K562 (cell line): ENCODE results near the gene IL4I1. TPM values are rescaled to one million over a fixed set of nuclear protein-coding genes. Genes with fewer than 3 reads are reported as not detected.

Experiments used
- CC2D1A ChIP-seq: fragments of 450-650 bp; IDR thresholded peaks from 2 replicates; pipeline ENCODE4 v1.6.1; 2017; ENCODE audit warnings: mild to moderate bottlenecking
- FOXK2 ChIP-seq, 2 experiments: fragments of 450-650 bp; IDR thresholded peaks in 1 of 2; conservative IDR thresholded peaks in 1 of 2; 2 replicates each; pipeline ENCODE4 v1.6.1; 2016; ENCODE audit warnings: low read depth in 2 of 2, mild to moderate bottlenecking in 1 of 2
- LCOR ChIP-seq: sonication (generic); formaldehyde crosslinking; IDR thresholded peaks from 2 replicates; pipeline ENCODE4 v1.8.0; 2022; ENCODE audit warnings: mild to moderate bottlenecking, missing genetic modification reagents
- NFATC3 ChIP-seq: fragments of 450-650 bp; IDR thresholded peaks from 2 replicates; pipeline ENCODE4 v1.6.1; 2017; ENCODE audit warnings: mild to moderate bottlenecking
- PHB2 ChIP-seq: fragments of 450-650 bp; IDR thresholded peaks from 2 replicates; pipeline ENCODE4 v1.6.1; 2017; ENCODE audit warnings: low read depth
- POLR2G ChIP-seq: fragments of 200-400 bp; formaldehyde crosslinking; IDR thresholded peaks from 2 replicates; pipeline ENCODE4 v1.6.1; 2017; ENCODE audit warnings: low read depth, mild to moderate bottlenecking, antibody characterized with exemption, low read length, moderate library complexity
- SLC30A9 ChIP-seq: fragments of 250-450 bp; sonication (Bioruptor Pico); IDR thresholded peaks from 2 replicates; pipeline ENCODE4 v1.8.0; 2022; ENCODE audit warnings: mild to moderate bottlenecking, moderate library complexity
- TCF3 ChIP-seq: sonication (generic); formaldehyde crosslinking; IDR thresholded peaks from 2 replicates; pipeline ENCODE4 v1.4.0; 2020; ENCODE audit warnings: mild to moderate bottlenecking, missing genetic modification reagents
- ZNF764 ChIP-seq: fragments of 250-450 bp; sonication (Bioruptor Pico); IDR thresholded peaks from 2 replicates; pipeline ENCODE4 v1.4.0; 2020; ENCODE audit warnings: low read depth, mild to moderate bottlenecking, moderate library complexity
- polyA plus RNA-seq, 8 experiments: library from polyadenylated mRNA; depleted of rRNA in 4 of 8; stranded (reverse) in 5 of 8; unstranded in 3 of 8; fragments of >200 nt; fragmentation: Nextera tagmentation in 2 of 8; fragmentation: Illumina TruSeq in 1 of 8; extraction: Ambion mirVana in 2 of 8; extraction: Trizol in 1 of 8; gene quantifications; 2 replicates each; pipeline versions ENCODE4 v1.2.1 to v1.2.3, GENCODE V29; 2011 to 2014; ENCODE audit warnings: inconsistent platforms in 1 of 8, missing spikeins in 1 of 8
- total RNA-seq, 7 experiments: library from RNA; depleted of rRNA in 6 of 7; stranded (reverse); fragments of >200 nt in 6 of 7; fragmentation: Illumina TruSeq in 2 of 7; extraction: Trizol in 2 of 7; gene quantifications; 2 replicates each; pipeline versions ENCODE4 v1.2.1 to v1.2.3, GENCODE V29; 2011 to 2021; ENCODE audit warnings: low replicate concordance in 1 of 7
- TF ChIP-seq, protein P1 (sequence below): fragments of 250-450 bp; sonication (Bioruptor Pico); IDR thresholded peaks from 2 replicates; pipeline ENCODE4 v1.4.0; 2020
- TF ChIP-seq, protein P2 (sequence below): IDR thresholded peaks from 3 replicates; pipeline ENCODE4 v1.6.1; 2011; ENCODE audit warnings: borderline replicate concordance, mild to moderate bottlenecking, moderate library complexity; ENCODE audit not compliant: insufficient read length; ENCODE audit errors: extremely low read depth

Gene IL4I1
- total and polyA plus RNA-seq, 9 of the 15 experiments (the other 6 are each of a cell fraction or from before 2014, with no cell fraction given): 0.06 to 0.95 (median 0.43) TPM; not detected in 2

DNA sequence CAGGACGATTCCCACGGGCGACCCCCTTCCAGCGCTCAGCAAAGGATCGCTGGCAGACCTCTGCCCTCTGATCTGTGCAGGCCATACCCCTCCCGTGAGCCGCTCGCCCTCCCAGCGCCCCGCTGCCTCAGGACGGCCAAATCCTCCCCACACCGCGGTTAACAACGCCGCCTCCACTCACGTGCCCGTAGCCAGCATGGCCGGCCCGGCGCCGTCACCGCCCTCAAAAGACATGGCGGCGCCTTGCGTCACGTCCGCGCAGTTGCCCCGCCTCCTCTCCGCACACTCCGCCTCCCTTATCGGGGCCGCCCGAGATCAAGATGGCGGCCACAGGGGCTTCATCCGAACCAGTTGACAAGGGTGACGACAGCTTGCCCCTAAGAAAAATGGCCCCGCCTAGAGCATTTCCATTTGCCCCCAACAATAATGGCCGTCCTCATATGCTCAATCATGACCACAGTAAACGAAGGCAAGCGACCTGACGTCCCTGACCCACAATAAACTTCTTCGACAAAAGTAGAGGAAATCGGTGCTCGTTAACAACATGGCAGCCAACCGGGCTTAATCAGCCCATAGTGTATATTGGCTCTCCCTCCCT is 20.2 kb downstream of the IL4I1 start (continued):
- peak; percentile 63; the same call in 1 of the 2 replicates for TF ChIP-seq NFATC3
- no peak for TF ChIP-seq TCF3 (CRISPR knock-in tag)
- TF ChIP-seq, protein P1, sequence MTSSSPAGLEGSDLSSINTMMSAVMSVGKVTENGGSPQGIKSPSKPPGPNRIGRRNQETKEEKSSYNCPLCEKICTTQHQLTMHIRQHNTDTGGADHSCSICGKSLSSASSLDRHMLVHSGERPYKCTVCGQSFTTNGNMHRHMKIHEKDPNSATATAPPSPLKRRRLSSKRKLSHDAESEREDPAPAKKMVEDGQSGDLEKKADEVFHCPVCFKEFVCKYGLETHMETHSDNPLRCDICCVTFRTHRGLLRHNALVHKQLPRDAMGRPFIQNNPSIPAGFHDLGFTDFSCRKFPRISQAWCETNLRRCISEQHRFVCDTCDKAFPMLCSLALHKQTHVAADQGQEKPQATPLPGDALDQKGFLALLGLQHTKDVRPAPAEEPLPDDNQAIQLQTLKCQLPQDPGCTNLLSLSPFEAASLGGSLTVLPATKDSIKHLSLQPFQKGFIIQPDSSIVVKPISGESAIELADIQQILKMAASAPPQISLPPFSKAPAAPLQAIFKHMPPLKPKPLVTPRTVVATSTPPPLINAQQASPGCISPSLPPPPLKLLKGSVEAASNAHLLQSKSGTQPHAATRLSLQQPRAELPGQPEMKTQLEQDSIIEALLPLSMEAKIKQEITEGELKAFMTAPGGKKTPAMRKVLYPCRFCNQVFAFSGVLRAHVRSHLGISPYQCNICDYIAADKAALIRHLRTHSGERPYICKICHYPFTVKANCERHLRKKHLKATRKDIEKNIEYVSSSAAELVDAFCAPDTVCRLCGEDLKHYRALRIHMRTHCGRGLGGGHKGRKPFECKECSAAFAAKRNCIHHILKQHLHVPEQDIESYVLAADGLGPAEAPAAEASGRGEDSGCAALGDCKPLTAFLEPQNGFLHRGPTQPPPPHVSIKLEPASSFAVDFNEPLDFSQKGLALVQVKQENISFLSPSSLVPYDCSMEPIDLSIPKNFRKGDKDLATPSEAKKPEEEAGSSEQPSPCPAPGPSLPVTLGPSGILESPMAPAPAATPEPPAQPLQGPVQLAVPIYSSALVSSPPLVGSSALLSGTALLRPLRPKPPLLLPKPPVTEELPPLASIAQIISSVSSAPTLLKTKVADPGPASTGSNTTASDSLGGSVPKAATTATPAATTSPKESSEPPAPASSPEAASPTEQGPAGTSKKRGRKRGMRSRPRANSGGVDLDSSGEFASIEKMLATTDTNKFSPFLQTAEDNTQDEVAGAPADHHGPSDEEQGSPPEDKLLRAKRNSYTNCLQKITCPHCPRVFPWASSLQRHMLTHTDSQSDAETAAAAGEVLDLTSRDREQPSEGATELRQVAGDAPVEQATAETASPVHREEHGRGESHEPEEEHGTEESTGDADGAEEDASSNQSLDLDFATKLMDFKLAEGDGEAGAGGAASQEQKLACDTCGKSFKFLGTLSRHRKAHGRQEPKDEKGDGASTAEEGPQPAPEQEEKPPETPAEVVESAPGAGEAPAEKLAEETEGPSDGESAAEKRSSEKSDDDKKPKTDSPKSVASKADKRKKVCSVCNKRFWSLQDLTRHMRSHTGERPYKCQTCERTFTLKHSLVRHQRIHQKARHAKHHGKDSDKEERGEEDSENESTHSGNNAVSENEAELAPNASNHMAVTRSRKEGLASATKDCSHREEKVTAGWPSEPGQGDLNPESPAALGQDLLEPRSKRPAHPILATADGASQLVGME (CRISPR knock-in tag): no peak
- no peak for TF ChIP-seq ZNF764 (CRISPR knock-in tag)
- peak in 1 of 2 experiments; percentile 30; a peak in 1 of 4 replicates for TF ChIP-seq FOXK2 (conservative IDR thresholded peaks at IDR 0.05 in 1 of 2, IDR thresholded peaks at IDR 0.05 in 1 of 2; ENCODE audit: low read depth in 2 of 2)
- no peak for TF ChIP-seq CC2D1A
- no peak for TF ChIP-seq LCOR (CRISPR knock-in tag)
- TF ChIP-seq, protein P2, sequence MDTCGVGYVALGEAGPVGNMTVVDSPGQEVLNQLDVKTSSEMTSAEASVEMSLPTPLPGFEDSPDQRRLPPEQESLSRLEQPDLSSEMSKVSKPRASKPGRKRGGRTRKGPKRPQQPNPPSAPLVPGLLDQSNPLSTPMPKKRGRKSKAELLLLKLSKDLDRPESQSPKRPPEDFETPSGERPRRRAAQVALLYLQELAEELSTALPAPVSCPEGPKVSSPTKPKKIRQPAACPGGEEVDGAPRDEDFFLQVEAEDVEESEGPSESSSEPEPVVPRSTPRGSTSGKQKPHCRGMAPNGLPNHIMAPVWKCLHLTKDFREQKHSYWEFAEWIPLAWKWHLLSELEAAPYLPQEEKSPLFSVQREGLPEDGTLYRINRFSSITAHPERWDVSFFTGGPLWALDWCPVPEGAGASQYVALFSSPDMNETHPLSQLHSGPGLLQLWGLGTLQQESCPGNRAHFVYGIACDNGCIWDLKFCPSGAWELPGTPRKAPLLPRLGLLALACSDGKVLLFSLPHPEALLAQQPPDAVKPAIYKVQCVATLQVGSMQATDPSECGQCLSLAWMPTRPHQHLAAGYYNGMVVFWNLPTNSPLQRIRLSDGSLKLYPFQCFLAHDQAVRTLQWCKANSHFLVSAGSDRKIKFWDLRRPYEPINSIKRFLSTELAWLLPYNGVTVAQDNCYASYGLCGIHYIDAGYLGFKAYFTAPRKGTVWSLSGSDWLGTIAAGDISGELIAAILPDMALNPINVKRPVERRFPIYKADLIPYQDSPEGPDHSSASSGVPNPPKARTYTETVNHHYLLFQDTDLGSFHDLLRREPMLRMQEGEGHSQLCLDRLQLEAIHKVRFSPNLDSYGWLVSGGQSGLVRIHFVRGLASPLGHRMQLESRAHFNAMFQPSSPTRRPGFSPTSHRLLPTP: no peak
- peak; percentile 77 for TF ChIP-seq POLR2G
- TF ChIP-seq PHB2: no peak
- TF ChIP-seq SLC30A9 (CRISPR knock-in tag): no peak
